T-helper 1 cell treated with Interleukin-12 subunit alpha and Interleukin-12 subunit beta and Interleukin-4 antibody, amounts not matched to agents 30 μg/mL and 1 μg/mL, for 36 hours (primary cell): Measurements from ENCODE around the gene C1QTNF1.

Experiments used
- H3K27ac Mint-ChIP-seq: one replicate; pipeline ENCODE4 v1.8.0; 2021; ENCODE audit warnings: mild to moderate bottlenecking, mixed read lengths
- H3K27me3 Mint-ChIP-seq: one replicate; pipeline ENCODE4 v1.8.0; 2021; ENCODE audit warnings: low read depth, mixed read lengths
- H3K36me3 Mint-ChIP-seq: one replicate; pipeline ENCODE4 v1.8.0; 2021; ENCODE audit warnings: low read depth, mixed read lengths
- H3K4me1 Mint-ChIP-seq: one replicate; pipeline ENCODE4 v1.8.0; 2021; ENCODE audit warnings: low read depth, mixed read lengths
- H3K4me3 Mint-ChIP-seq: one replicate; pipeline ENCODE4 v1.8.0; 2021; ENCODE audit warnings: mild to moderate bottlenecking, moderate library complexity, mixed read lengths
- H3K9me3 Mint-ChIP-seq: one replicate; pipeline ENCODE4 v1.8.0; 2021; ENCODE audit warnings: mixed read lengths

The C1QTNF1 gene

DNA sequence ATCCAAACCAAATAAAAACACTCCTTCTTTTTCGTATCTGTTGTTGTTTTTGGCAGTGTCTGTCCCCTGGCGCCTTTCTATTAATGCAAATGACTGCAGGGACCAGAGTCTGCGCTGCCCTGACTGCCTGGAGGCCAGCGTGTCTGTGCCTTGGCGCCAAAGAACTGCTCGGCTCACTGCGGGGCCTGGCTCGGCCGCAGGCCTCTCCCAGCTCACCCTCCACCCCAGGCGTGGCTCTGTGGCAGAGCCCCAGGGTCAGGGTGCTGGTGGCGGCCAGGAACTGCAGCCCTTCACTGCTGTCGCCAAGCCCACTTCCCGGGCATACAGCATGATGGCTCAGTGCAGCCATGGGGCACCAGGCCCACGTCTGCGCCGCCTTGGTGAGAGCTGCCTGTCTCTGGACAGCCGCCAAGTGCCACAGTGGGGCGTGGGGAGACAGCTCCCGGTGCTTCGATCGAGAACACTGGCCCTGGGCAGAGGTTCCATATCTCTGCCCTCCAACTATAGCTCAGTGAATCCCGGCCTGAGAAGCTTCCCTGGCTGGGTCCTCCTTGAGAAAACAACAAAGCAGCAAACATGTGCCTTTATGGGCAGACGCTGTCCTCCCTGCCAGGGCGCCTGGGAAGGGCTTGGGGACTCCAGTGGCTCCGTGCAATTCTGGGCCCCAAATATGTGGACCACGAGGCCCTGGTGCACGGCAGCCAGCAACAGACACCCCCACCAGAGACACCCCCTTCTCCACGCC, 25.5 kb upstream of the C1QTNF1 start:
- no peak overlapping the region for H3K4me3 Mint-ChIP-seq
- peaks cover 8% of the 10 kb centered on the region for H3K4me1 Mint-ChIP-seq
- H3K27me3 Mint-ChIP-seq = no peaks in the 10 kb centered on the region
- peaks cover 19% of the 10 kb centered on the region for H3K36me3 Mint-ChIP-seq
- H3K9me3 Mint-ChIP-seq = no peaks in the 10 kb centered on the region
- no peak overlapping the region for H3K27ac Mint-ChIP-seq

DNA sequence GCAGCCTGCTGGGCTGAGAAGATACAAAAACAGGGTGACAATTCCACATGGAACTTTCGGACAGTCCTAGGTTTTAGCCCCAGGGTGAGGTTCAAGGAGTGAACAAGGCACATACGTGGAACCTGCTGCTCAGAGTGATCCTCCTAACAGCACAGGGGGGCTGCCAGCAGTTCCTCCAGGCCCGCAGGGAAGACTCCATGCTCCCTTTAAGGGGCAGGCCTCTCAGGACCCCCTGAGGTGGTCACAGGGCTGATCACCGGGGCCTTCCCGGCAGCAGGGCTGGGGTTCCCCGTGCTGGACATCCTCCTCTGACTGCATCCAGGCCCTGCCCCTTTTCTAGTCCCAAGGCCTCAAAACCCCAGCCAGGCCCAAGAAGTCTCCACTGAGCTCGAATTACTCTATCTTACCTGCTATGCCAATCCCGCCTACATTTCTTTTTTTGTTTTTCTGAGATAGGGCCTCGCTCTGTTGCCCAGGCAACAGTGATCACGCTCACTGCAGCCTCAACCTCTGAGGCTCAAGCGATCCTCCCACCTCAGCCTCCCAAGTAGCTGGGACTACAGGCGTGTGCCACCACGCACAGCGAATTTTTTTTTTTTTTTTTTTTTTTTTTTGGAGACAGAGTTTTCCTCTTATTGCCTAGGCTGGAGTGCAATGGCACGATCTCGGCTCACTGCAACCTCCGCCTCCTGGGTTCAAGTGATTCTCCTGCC, 24.8 kb upstream of the C1QTNF1 start:
- Mint-ChIP-seq H3K27ac (no peak overlapping the region), H3K4me1 (peaks cover 8% of the 10 kb centered on the region), H3K27me3 (no peaks in the 10 kb centered on the region), H3K4me3 (no peak overlapping the region), H3K9me3 (no peaks in the 10 kb centered on the region), H3K36me3 (peaks cover 18% of the 10 kb centered on the region)

- H3K4me1 Mint-ChIP-seq = peaks cover 8% of the 10 kb centered on the region
- H3K4me3 Mint-ChIP-seq = no peak overlapping the region
- H3K9me3 Mint-ChIP-seq = no peaks in the 10 kb centered on the region
- peaks cover 18% of the 10 kb centered on the region for H3K36me3 Mint-ChIP-seq
- H3K27ac Mint-ChIP-seq = no peak overlapping the region
- H3K27me3 Mint-ChIP-seq = no peaks in the 10 kb centered on the region
These were observed 24.0 kb upstream of the C1QTNF1 start for GRCh38 chr17:78999947-79000395.

DNA sequence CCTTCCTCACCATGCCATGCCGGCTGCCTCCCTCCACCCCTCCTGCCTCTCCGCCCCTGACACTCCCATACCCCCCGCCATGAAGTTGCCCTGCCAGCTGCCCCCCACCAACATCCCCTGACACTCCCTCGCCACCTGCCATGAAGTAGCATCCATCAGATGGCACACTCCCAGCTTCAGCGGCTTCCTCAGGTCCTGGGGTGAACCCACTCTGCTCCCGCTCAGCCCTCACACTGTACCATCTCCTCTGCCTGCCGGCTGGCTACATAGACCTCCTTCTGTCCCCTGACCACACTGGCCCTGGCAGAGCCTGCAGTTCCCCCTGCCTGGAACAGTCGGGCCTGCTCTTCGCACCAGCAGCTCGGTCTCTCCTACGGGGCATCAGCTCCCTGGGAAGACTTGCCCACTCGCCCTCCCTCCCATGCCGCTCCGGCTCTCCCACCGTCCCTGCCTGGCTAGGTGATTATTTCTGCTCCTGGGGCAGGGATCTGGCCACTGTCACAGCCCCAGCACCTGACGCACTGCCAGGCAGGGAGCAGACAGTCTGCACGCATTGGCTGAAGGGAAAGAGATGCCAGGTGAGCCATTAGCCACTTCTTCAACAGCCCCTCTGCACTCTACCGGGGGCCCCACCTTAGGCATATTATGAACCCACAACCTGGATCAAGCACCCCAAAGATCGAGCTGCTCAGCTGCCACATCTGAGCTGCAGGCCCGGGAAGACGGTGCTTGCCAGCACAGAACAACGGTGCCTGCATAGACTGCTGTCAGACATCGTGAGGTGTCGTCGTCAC, 23.4 kb upstream of the C1QTNF1 start:
- H3K4me3 Mint-ChIP-seq = no peak overlapping the region
- H3K9me3 Mint-ChIP-seq = no peaks in the 10 kb centered on the region
- peaks cover 13% of the 10 kb centered on the region for H3K4me1 Mint-ChIP-seq
- peaks cover 18% of the 10 kb centered on the region for H3K36me3 Mint-ChIP-seq
- H3K27ac Mint-ChIP-seq = no peak overlapping the region
- H3K27me3 Mint-ChIP-seq = no peaks in the 10 kb centered on the region

GRCh38 chr17:79001190-79002020, 22.6 kb upstream of the C1QTNF1 start:
- Mint-ChIP-seq H3K4me1 (peaks cover 19% of the 10 kb centered on the region), H3K36me3 (peaks cover 14% of the 10 kb centered on the region), H3K27me3 (no peaks in the 10 kb centered on the region), H3K27ac (no peak overlapping the region), H3K9me3 (no peaks in the 10 kb centered on the region), H3K4me3 (no peak overlapping the region)

DNA sequence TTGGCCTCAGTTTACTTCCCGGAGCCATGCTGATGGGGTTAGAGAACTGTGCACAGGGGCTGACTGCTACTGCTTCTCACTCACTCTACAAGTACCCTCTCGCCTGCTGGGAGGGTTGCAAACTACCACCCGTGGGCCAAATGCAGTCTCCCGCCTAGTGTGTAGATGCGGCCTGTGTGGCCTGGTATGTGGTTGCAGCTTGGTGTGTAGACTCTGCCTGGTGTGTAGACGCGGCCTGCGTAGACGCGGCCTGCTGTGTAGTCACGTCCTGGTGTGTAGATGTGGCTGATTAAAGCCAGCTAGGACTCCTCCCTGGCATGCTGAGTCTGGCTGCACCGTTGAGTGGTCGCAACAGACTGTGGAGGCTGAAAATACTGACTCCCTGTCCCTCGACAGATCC, 21.7 kb upstream of the C1QTNF1 start:
- Mint-ChIP-seq H3K27me3 (no peaks in the 10 kb centered on the region), H3K4me3 (no peak overlapping the region), H3K36me3 (peaks cover 16% of the 10 kb centered on the region), H3K27ac (no peak overlapping the region), H3K4me1 (peaks cover 25% of the 10 kb centered on the region), H3K9me3 (no peaks in the 10 kb centered on the region)

- Mint-ChIP-seq H3K9me3 (no peaks in the 10 kb centered on the region), H3K27me3 (no peaks in the 10 kb centered on the region), H3K36me3 (peaks cover 15% of the 10 kb centered on the region), H3K4me1 (peaks cover 32% of the 10 kb centered on the region), H3K27ac (no peak overlapping the region), H3K4me3 (no peak overlapping the region)
These were observed 21.0 kb upstream of the C1QTNF1 start for GRCh38 chr17:79002796-79003593.

GRCh38 chr17:79003661-79004411, 20.1 kb upstream of the C1QTNF1 start:
- Mint-ChIP-seq H3K27me3 (no peaks in the 10 kb centered on the region), H3K27ac (no peak overlapping the region), H3K4me3 (no peak overlapping the region), H3K4me1 (peaks cover 41% of the 10 kb centered on the region), H3K36me3 (peaks cover 21% of the 10 kb centered on the region), H3K9me3 (no peaks in the 10 kb centered on the region)

DNA sequence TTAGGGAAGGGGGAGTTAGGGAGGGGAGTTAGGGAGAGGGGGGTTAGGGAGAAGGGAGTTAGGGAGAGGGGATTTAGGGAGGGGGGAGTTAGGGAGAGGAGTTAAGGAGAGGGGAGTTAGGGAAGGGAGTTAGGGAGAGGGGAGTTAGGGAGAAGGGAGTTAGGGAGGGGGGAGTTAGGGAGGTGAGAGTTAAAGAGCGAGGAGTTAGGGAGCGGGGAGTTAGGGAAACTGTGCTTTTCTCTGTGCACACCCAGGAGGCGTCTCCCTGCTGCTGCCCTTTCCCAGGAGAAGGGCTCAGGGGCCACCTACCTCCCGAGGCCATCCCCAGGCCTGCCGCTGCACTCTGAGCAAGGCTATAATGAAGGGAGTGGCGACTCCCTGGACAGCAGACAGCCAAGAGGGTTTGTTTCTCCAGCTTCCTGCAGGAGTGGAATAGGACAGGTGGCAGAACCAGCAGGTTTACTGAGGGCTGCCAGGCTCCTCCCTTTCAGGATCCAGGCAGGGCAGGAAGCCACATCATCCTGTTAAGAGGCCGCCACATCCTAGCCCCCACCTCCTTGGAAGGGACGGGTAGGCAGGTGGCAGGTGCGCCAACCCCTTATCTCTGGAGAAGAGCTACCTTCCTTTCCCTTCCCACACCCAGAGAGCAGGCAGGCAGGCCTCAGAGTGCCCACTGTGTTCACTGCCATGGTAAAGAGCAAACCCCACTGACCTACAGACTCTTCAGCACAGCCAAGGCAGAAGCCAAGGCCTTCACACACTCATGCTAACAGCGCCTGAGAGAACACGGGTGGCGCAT, 18.7 kb upstream of the C1QTNF1 start:
- Mint-ChIP-seq H3K4me3 (peak overlapping the region; percentile 31), H3K9me3 (no peaks in the 10 kb centered on the region), H3K27me3 (no peaks in the 10 kb centered on the region), H3K4me1 (peaks cover 47% of the 10 kb centered on the region), H3K36me3 (peaks cover 21% of the 10 kb centered on the region), H3K27ac (peak overlapping the region; percentile 58)

DNA sequence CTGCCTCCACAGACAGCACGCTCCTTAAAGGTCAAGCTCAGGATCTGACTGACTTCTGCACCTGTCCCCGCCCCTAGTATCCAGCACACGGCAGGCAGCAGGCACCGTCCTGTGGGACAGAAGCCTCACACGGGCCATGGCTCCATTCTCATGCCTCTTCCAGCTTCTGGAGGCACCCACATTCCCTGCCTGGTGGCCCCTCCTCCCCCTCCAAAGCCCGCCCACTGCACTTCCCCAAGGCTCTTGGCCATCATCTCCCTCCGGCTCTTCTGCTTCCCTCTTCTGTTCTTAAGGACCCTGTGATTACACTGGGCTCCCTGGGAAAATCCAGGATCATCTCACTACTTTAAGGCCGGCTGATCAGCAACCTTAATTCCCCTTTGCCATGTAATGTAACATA, 17.9 kb upstream of the C1QTNF1 start:
- no peak overlapping the region for H3K4me3 Mint-ChIP-seq
- peak overlapping the region; percentile 71 for H3K27ac Mint-ChIP-seq
- H3K36me3 Mint-ChIP-seq = peaks cover 19% of the 10 kb centered on the region
- H3K9me3 Mint-ChIP-seq = no peaks in the 10 kb centered on the region
- no peaks in the 10 kb centered on the region for H3K27me3 Mint-ChIP-seq
- peaks cover 49% of the 10 kb centered on the region for H3K4me1 Mint-ChIP-seq

GRCh38 chr17:79006794-79007503, 17.0 kb upstream of the C1QTNF1 start:
- Mint-ChIP-seq H3K4me3 (peak overlapping the region; percentile 69), H3K27me3 (no peaks in the 10 kb centered on the region), H3K36me3 (peaks cover 18% of the 10 kb centered on the region), H3K4me1 (peaks cover 45% of the 10 kb centered on the region), H3K9me3 (no peaks in the 10 kb centered on the region), H3K27ac (peak overlapping the region; percentile 60)
